KOPT-K1 (cell line): ENCODE measurements around the gene RIPPLY3.
"Not testable (repeated sequence)": the region's sequence is repeated elsewhere in the genome, so short reads cannot be mapped to it uniquely, and the experiment has no call there.

Experiments used
- H3K27ac ChIP-seq: fragments of 200-600 bp; sonication (generic); 2 replicates; pipeline ENCODE4 v1.5.1; 2016; ENCODE audit warnings: antibody characterized with exemption, mild to moderate bottlenecking, low read depth, low read length; ENCODE audit not compliant: poor library complexity, severe bottlenecking
- H3K36me3 ChIP-seq: fragments of 200-600 bp; sonication (generic); 2 replicates; pipeline ENCODE4 v1.5.1; 2017; ENCODE audit warnings: antibody characterized with exemption, mild to moderate bottlenecking, low read length, moderate library complexity; ENCODE audit not compliant: insufficient read depth
- H3K9me3 ChIP-seq: fragments of 200-600 bp; sonication (generic); 2 replicates; pipeline ENCODE4 v1.5.1; 2017; ENCODE audit warnings: antibody characterized with exemption, low read length, mild to moderate bottlenecking; ENCODE audit not compliant: insufficient read depth, poor library complexity, severe bottlenecking

RIPPLY3 gene

DNA sequence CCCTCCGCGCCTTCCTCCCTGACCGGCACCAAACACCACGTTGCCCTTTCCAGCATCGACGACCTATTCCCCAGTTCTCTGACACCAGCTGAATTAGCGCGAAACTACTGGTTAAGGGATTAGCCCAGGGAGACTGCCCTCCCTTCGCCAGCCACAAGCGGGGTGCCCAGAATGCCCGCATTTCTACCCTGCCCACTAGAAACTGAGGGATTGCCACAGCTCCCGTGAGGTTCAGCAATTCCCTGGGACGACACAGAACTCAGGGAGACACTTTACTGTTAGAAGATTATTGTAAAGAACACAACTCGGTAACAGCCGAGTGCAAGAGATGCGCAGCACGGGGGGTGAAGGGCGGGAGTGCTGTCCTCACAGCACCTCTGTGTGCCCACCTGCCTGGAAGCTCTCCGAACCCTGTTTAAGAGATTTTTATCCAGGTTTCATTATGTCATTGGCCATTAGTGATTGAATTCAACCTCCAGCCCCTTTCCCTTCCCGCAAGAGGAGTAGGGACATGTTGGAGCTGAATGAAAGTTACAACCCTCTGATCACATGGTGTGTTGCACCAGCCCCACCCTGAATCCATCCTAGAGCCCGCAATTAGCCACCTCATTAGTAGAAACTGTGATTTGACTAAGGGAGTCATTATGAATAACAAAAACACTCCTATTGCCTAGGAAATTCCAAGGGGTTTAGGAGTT is 15.8 kb upstream of the RIPPLY3 start:
- H3K36me3 ChIP-seq: no peaks in the 10 kb centered on the region
- H3K9me3 ChIP-seq: no peaks in the 10 kb centered on the region
- peak overlapping the region; percentile 87 for H3K27ac ChIP-seq

DNA sequence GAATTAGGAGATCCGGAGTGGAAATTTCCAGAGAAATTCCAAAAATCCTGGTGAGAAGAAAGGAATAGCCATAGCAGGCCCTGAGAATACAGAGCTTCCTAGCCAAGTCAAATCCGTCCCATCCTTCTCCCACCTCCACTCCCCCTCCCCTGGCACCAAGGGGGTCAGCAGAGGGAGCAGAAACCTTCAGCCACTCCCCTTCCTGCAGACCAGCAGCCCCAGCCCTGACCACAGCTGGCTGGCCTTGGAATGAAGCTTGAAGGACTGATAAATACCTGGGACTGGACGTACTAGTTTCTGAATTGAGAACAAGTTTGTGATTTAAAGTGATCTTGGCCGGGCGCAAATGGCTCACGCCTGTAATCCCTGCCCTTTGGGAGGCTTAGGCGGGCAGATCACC is 13.8 kb upstream of the RIPPLY3 start:
- Histone ChIP-seq H3K36me3 (no peaks in the 10 kb centered on the region), H3K27ac (no peak overlapping the region), H3K9me3 (no peaks in the 10 kb centered on the region)

DNA sequence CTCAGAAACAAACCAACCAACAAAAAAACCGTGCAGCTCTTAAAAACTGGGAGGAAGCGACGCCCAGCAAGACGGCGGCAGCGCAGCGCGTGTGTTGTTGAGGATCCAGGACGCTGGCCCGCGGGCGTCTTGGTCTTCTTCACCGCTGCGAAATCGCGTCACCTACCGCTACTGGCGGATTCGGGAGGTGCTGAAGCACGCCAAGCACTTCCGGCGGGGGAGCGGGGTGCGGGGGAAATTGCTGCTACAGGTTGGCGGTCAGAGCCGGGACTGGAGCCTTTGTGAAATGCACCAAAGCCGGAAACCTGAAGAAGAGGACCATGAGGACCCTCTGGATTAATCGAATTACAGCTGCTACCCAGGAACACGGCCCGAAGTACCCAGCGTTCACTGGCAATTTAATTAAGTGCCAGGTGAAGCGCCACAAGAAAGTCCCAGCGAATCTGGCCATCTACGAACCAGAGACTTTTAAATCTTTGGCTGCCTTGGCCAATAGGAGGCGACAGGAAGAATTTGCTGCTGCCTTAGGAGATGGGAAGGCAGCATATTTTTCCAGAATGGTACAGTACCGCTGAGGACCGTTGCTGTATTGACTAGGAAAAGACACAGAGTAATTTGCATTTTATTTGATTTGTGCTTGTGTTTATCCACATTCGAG is 11.9 kb upstream of the RIPPLY3 start:
- no peak overlapping the region for H3K27ac ChIP-seq
- no peaks in the 10 kb centered on the region for H3K36me3 ChIP-seq
- H3K9me3 ChIP-seq: no peaks in the 10 kb centered on the region

DNA sequence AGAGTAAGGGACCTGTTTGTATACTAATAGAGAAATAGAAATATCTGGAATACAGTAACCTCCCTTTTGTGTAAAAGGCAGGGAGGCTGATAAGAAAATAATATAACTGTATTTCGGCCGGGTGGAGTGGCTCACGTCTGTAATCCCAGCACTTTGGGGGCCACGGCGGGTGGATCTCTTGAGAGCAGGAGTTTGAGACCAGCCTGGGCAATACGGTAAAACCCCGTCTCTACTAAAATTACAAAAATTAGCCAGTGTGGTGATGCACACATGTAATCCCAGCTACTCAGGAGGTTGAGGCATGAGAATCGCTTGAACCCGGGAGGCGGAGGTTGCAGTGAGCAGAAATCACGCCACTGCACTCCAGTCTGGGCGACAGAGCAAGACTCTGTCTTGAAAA is 11.2 kb upstream of the RIPPLY3 start:
- H3K27ac ChIP-seq, H3K36me3 ChIP-seq, H3K9me3 ChIP-seq: not testable (repeated sequence)

DNA sequence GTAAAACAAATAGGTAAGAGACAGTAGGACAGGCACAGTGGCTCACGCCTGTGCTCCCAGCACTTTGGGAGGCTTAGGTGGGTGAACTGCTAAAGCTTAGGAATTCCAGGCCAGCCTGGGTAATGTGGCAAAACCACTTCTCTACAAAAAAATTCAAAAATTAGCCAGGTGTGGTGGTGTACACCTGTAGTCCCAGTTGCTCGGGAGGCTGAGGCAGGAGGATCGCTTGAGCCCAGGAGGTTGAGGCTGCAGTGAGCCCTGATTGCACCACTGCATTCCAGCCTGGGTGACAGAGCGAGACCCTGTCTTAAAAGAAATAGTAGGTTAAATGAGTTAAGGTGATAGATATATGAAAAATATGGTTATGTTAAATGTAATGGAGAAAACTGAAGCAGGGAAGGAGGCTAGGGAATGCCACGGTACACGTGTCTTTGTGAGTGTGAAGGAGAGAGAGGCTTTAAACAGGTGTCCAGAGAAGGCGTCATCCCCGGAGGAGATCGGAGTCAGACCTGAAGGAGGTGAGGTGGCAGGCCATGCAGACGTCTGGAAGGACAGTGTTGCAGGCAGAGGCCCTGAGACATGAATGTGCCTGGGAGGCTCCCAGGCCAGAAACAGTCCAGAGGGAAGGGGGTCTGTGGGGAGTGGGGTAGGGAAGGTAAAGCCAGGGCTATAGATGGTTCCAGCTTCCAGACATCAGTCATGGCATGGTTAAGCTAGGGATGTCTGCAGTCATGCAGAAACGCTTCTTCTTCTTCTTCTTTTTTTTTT is 7.2 kb upstream of the RIPPLY3 start:
- Histone ChIP-seq H3K36me3 (no peaks in the 10 kb centered on the region), H3K9me3 (no peaks in the 10 kb centered on the region), H3K27ac (no peak overlapping the region)

DNA sequence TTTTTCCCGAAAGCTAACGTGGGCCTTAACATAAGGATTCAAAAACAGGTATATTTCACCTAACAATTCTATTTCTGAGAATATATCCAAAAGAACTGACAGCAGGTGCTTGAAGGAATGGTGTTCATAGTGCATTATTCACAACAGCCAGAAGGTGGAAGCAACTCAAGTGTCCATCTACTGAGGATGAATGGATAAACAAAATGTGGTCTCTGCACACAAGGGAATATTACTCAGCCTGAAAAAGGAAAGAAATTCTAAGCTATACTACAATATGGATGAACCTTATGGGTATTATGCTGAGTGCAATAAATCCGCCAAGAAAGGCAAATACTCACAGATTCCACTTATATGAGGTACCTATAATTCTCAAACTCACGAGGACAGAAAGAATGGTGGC is 6.1 kb upstream of the RIPPLY3 start:
- no peak overlapping the region for H3K27ac ChIP-seq
- no peaks in the 10 kb centered on the region for H3K9me3 ChIP-seq
- no peaks in the 10 kb centered on the region for H3K36me3 ChIP-seq

DNA sequence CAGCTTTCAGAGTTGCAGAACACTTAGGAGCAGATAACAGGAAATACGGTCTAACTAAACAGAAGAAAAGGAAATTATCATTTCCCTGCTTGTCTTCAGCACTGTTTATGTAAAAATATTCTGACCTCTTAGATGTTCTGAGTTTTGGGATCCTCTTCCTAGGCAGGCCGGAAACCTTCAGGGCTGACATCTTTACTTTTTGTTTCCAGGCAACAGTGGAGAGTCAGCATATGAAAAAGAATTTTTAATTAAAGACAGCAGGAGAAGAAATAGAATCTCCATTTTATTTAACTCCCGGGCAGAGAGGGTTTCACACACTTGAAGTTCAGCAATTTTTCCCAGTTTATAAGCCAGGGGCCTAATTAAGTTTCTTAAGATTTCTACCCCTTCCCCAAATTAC is 5.1 kb upstream of the RIPPLY3 start:
- Histone ChIP-seq H3K27ac (no peak overlapping the region), H3K9me3 (peaks cover 8% of the 10 kb centered on the region), H3K36me3 (no peaks in the 10 kb centered on the region)

DNA sequence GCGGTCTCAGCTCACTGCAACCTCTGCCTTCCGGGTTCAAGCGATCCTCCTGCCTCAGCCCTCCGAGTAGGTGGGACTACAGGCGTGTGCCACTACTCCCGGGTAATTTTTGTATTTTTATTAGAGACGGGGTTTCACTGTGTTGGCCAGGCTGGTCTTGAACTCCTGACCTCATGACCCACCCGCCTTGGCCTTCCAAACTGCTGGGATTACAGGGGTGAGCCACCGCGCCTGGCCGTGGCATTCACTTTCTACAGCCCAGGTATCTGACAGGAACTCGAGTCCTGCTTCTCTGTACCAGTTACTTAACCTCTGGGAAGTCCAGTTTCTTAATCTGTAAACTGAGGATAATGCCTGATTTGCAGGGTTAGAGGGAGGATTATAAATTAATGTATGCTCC is 3.7 kb upstream of the RIPPLY3 start:
- not testable (repeated sequence) for H3K27ac ChIP-seq, H3K9me3 ChIP-seq, H3K36me3 ChIP-seq

DNA sequence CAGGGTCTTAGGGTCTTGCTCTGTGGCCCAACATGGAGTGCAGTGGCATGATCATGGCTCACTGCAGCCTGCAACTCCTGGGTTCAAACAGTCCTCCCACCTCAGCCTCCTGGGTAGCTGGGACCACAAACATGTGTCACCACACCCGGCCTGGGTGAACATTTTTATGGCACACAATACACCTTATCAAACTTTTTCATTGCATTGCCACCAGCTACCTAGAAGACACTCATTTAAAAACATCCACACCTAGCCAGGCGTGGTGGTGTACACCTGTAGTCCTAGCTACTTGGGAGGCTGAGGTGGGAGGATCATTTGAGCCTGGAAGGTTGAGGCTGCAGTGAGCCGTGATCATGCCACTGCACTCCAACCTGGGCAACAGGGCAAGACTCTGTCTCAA is 2.6 kb upstream of the RIPPLY3 start:
- H3K27ac ChIP-seq, H3K9me3 ChIP-seq, H3K36me3 ChIP-seq: not testable (repeated sequence)

DNA sequence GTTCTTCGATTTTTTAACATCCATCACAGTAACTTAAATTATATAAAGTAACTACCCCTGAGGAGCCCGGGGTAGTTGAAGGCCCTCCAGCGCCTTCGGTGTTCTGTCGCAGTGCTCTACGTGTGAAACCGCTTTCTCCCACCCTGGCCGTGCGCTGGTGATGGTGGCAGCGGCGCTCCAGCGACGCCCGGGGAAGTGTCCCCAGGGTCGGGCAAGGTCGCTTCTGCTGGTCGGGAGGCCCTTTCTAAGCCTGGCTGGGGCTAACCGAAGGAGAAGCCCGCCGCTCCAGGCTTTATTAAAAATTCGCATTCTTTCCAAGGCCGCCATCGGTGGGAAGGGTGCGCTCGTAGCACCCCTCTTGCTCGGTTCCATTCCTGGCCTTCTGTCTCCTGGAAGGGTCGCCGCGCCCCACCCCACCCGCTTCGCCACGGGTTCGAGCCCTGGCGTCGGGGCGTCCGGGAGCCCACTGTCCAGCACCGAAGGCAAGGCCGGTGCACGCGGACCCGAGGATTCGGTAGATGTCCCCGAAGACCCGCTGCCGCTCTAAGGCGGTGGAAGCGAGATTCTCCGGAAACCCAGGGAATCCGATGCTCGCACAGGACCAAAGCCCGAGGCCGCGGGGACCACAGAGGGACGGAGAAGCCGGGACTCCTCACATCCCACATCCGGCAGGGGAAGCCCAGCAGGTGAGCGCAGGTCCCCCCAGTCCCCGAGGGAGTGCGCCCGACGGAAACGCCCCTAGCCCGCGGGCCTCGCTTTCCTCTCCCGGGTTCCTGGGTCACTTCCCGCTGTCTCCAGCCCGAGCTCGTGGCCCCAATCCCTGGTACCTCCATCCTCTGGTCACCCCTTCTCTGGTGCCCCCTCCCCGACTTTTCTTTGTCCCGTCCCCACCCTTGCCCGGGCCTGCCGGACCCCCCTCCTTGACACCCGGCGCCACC is 685 bp upstream of the RIPPLY3 start:
- Histone ChIP-seq H3K9me3 (peaks cover 8% of the 10 kb centered on the region), H3K36me3 (no peaks in the 10 kb centered on the region), H3K27ac (no peak overlapping the region)

DNA sequence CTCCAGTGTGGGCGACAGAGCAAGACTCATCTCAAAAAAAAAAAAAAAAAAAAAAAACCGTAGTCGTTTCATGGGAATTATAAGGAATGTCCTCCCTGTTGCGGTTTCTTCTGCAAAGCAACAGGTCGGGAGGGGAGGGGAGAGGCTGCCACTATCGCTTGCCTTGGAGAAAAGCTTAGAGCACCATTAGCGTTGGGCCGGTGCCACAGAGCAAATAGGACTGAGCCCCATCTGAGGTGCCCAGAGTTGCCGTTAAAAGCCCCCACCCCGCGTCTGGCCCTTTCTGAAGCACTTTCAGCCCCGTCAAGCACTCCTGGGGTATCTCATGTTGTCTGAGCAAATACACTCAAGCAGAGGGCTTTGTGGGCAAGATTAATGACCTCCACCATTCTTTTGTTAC is 2.2 kb downstream of the RIPPLY3 start:
- no peaks in the 10 kb centered on the region for H3K36me3 ChIP-seq
- peaks cover 8% of the 10 kb centered on the region for H3K9me3 ChIP-seq
- H3K27ac ChIP-seq: no peak overlapping the region

DNA sequence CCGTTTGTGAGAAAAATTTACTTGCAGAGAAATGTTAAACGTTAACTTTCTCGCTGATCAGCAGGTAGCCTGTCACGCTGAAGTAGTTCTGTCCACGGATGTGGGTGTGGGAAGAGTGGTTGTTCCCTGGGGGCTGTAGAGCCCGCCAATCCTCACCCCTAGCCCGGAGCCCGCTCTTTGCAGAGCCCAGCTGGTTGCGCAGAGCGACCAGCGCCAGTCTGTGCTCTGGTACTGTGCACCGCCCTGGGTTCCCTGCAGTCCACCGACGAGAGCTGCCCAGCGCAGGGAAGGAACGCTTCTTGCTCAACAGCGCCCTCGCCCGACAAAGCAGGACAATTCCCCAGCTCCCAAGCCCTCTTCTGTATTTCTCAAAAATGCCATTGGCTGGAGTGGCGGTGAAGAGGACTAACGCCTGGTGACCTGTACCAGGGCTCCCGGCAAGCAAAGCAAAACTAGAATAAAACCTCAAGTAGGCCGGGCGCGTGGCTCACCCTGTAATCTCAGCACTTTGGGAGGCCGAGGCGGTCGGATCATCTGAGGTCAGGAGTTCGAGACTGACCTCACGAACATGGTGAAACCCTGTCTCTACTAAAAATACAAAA is 3.3 kb downstream of the RIPPLY3 start:
- Histone ChIP-seq H3K36me3 (no peaks in the 10 kb centered on the region), H3K27ac (no peak overlapping the region), H3K9me3 (peaks cover 8% of the 10 kb centered on the region)

DNA sequence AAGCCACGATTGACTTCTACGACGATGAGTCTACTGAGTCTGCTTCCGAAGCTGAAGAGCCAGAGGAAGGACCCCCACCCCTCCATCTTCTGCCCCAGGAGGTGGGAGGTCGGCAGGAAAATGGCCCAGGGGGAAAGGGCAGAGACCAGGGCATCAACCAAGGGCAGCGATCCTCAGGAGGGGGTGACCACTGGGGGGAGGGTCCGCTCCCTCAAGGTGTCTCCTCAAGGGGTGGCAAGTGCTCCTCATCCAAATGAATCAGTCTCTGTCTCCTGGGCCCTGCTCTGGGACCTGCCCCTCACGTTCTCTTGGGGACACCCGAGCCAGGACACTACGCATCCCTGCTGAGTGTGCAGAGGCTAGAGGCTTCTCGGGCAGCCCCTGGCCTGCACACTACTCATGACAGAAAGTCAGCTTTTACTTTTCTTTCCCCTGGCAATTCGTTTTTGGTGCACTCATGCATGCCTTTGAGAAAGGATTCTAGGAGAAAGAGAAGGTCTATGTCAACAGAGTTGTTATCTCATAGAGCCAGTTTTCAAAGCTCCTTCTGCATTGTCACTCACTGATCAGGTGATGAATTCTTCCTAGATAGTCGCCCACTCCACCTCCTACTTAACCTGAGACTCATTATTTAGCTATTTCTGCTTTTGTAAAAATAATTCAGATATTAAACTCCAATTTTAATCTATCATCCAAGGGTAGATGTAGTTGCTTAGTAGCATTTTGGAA is 11.6 kb downstream of the RIPPLY3 start:
- Histone ChIP-seq H3K9me3 (no peaks in the 10 kb centered on the region), H3K27ac (no peak overlapping the region), H3K36me3 (no peaks in the 10 kb centered on the region)

DNA sequence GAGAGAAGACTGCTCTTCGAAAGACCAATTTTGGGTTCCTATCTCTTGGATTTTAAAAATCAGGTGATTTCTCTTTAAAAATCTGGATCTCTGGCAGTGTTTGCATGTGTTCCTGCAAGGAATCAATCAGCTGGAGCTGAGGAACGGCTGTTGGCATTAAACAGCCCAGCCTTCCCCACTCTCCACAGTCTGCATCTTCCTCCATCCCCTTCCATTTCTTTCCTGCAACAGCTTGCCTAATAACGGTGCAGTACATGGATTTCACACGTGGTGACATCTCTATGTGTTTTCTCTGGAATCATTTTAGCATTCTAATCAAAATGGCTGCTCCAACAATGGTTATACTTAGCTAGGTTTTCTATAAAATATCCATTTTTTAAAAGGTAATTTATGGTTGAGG is 20.0 kb downstream of the RIPPLY3 start:
- Histone ChIP-seq H3K27ac (no peak overlapping the region), H3K9me3 (no peaks in the 10 kb centered on the region), H3K36me3 (no peaks in the 10 kb centered on the region)
